Ishikawa (cell line): ENCODE data around the gene NUTM2F.

Experiments used
- CEBPB ChIP-seq: IDR thresholded peaks from 2 replicates; pipeline ENCODE4 v1.6.1; 2012
- CREB1 ChIP-seq: IDR thresholded peaks from 2 replicates; pipeline ENCODE4 v1.6.1; 2012; ENCODE audit warnings: low read depth
- EGR1 ChIP-seq: IDR thresholded peaks from 2 replicates; pipeline ENCODE4 v1.6.1; 2012
- EP300 ChIP-seq: IDR thresholded peaks from 2 replicates; pipeline ENCODE4 v1.6.1; 2012; ENCODE audit warnings: borderline replicate concordance
- FOXM1 ChIP-seq: IDR thresholded peaks from 2 replicates; pipeline ENCODE4 v1.6.1; 2012; ENCODE audit warnings: low read depth, borderline replicate concordance
- NFIC ChIP-seq: IDR thresholded peaks from 2 replicates; pipeline ENCODE4 v1.6.1; 2012
- RAD21 ChIP-seq: IDR thresholded peaks from 2 replicates; pipeline ENCODE4 v1.6.1; 2012; ENCODE audit warnings: low read depth
- TAF1 ChIP-seq: IDR thresholded peaks from 2 replicates; pipeline ENCODE4 v1.6.1; 2012; ENCODE audit warnings: low read depth, mild to moderate bottlenecking
- TCF12 ChIP-seq: IDR thresholded peaks from 2 replicates; pipeline ENCODE4 v1.6.1; 2012; ENCODE audit warnings: low read depth
- TEAD4 ChIP-seq: IDR thresholded peaks from 2 replicates; pipeline ENCODE4 v1.6.1; 2012
- YY1 ChIP-seq: IDR thresholded peaks from 2 replicates; pipeline ENCODE4 v1.6.1; 2012; ENCODE audit warnings: low read depth
- ZBTB7A ChIP-seq: IDR thresholded peaks from 2 replicates; pipeline ENCODE4 v1.6.1; 2012; ENCODE audit warnings: low read depth
- TF ChIP-seq, protein P1 (sequence below): IDR thresholded peaks from 2 replicates; pipeline ENCODE4 v1.6.1; 2012
- TF ChIP-seq, protein P2 (sequence below): IDR thresholded peaks from 2 replicates; pipeline ENCODE4 v1.6.1; 2012; ENCODE audit warnings: low read depth, mild to moderate bottlenecking
- TF ChIP-seq, protein P3 (sequence below): IDR thresholded peaks from 2 replicates; pipeline ENCODE4 v1.6.1; 2012

The NUTM2F gene

DNA sequence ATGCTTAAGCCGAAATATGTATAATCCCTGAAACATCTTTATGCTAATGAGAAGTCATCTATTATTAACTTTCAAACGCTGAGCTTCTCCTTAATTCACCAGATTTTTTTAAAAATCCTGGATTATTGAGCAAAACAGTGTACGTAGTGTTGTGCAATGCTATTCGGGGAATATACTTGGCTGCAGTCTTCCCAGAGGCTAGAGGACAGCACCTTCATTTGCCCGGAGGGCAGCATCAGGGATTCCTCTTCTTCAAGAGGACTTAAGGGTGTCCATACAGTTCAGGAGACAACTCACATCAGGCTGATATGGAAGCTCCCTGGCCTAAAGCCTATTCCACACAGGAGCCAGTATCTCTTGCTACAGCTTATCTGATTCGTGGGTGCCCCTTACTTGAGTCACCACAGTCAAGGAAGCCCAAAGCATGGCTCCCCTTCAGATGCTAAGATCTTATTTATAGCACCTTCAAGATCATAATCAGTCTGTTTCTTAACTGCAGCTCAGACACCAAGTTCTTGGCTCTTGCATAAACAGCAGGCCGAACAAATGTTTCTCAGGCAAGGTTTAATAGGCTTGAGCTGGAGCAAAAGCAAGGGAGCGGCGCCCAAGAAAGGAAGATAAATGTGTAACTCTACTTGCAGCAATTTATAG, 29.4 kb downstream of the NUTM2F start:
- TF ChIP-seq CEBPB (no peak), TEAD4 (no peak), EP300 (no peak), YY1 (no peak), FOXM1 (no peak), TCF12 (no peak), RAD21 (no peak), NFIC (no peak), EGR1 (no peak), TAF1 (no peak), CREB1 (no peak), ZBTB7A (no peak)
- TF ChIP-seq, protein P1, sequence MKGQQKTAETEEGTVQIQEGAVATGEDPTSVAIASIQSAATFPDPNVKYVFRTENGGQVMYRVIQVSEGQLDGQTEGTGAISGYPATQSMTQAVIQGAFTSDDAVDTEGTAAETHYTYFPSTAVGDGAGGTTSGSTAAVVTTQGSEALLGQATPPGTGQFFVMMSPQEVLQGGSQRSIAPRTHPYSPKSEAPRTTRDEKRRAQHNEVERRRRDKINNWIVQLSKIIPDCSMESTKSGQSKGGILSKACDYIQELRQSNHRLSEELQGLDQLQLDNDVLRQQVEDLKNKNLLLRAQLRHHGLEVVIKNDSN, result no peak
- TF ChIP-seq, protein P2, sequence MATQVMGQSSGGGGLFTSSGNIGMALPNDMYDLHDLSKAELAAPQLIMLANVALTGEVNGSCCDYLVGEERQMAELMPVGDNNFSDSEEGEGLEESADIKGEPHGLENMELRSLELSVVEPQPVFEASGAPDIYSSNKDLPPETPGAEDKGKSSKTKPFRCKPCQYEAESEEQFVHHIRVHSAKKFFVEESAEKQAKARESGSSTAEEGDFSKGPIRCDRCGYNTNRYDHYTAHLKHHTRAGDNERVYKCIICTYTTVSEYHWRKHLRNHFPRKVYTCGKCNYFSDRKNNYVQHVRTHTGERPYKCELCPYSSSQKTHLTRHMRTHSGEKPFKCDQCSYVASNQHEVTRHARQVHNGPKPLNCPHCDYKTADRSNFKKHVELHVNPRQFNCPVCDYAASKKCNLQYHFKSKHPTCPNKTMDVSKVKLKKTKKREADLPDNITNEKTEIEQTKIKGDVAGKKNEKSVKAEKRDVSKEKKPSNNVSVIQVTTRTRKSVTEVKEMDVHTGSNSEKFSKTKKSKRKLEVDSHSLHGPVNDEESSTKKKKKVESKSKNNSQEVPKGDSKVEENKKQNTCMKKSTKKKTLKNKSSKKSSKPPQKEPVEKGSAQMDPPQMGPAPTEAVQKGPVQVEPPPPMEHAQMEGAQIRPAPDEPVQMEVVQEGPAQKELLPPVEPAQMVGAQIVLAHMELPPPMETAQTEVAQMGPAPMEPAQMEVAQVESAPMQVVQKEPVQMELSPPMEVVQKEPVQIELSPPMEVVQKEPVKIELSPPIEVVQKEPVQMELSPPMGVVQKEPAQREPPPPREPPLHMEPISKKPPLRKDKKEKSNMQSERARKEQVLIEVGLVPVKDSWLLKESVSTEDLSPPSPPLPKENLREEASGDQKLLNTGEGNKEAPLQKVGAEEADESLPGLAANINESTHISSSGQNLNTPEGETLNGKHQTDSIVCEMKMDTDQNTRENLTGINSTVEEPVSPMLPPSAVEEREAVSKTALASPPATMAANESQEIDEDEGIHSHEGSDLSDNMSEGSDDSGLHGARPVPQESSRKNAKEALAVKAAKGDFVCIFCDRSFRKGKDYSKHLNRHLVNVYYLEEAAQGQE, result no peak
- TF ChIP-seq, protein P3, sequence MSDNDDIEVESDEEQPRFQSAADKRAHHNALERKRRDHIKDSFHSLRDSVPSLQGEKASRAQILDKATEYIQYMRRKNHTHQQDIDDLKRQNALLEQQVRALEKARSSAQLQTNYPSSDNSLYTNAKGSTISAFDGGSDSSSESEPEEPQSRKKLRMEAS, result no peak

DNA sequence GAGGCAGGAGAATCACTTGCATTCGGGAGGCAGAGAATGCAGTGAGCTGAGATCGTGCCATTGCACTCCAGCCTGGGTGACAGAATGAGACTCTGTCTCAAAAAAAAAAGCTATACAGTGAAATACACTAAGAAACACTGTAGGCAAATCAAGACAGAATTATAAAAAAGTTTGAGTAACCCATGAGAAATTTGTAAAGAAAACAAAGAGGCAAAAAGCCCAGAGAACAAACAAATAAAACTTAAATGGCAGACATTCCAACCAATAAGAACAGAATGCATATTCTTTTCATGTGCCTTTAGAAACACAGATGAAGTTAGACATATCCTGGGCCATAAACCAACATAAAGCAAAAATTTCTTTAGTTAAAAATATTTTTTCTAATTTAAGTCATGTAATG, 38.8 kb downstream of the NUTM2F start:
- TF ChIP-seq EGR1 (no peak), TCF12 (no peak), FOXM1 (no peak), NFIC (no peak), TAF1 (no peak), TEAD4 (no peak), YY1 (no peak), CEBPB (no peak), ZBTB7A (no peak), CREB1 (no peak), RAD21 (no peak), EP300 (no peak)
- TF ChIP-seq, protein P1, result no peak
- TF ChIP-seq, protein P2, result no peak
- TF ChIP-seq, protein P3, result no peak

DNA sequence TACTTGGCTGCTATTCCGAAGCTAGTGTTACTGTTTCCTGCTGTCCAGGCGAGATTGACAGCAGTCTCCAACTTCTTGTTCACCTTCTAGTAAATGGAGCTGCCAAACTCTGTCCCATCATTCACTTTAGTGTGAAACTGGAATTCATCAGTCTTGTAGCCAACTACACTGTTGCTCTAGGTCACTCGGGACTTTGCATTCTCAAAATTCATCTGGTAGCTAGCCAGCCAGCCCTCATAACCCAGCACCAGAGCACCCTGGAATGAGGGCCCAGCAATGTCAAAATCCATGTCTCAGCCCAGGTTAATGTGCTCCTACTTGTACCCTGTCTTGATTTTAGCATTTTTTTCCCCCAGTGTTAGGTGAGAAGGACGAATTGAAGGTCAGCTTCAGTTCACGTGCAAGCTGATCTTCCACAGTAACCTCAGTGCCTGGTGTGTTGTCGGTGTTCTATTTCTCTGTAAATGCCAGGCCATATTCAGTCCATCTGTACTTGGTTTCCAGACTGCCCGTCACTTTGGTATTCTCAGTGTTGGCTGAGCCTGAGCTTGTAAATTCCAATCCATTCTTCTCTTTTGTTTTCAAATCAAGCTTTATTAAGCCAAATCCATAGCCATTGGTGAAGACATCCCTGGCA, 40.4 kb downstream of the NUTM2F start:
- no peak for TF ChIP-seq CREB1

DNA sequence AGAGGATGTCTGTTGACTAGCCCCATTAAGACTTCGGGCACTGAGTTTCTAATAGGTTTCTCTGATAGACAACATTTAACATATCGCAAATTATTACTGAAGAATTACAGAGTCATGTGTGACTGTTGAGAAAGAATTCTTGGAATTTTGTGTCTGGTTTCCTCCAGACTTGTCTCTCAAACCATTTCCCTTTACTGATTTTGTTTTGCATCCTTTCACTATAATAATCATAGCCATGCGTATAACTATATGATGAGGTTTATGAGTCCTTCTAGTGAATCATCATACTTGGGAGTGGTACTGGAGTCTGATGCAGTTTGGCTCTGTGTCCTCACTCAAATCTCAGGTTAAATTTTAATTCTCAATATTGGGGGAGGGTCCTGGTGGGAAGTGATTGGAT, 42.3 kb downstream of the NUTM2F start:
- TF ChIP-seq CEBPB, result no peak
- TF ChIP-seq ZBTB7A, result no peak
- TF ChIP-seq, protein P3, result no peak
- TF ChIP-seq, protein P2, result no peak
- TF ChIP-seq EP300, result no peak
- TF ChIP-seq TEAD4, result no peak
- TF ChIP-seq TCF12, result no peak
- no peak for TF ChIP-seq NFIC
- TF ChIP-seq TAF1, result no peak
- TF ChIP-seq EGR1, result no peak
- no peak for TF ChIP-seq YY1
- TF ChIP-seq RAD21, result no peak
- TF ChIP-seq FOXM1, result no peak
- TF ChIP-seq, protein P1, result no peak
- no peak for TF ChIP-seq CREB1
